ENCODE data around the gene SPOCD1.
A peak's percentile ranks its signal among the peaks of the same experiment; 100 is the strongest.

Gene SPOCD1

GRCh38 chr1:31788138-31788824 is 27.5 kb downstream of the SPOCD1 start:
- DNase-seq (ENCODE audit: low read depth in 1 of 2, low spot score in 1 of 2): peak; percentile 73 to 89

GRCh38 chr1:31787786-31788137 is 28.1 kb downstream of the SPOCD1 start:
- DNase-seq (ENCODE audit: low read depth in 1 of 2, low spot score in 1 of 2): no peak

- no peak for DNase-seq (ENCODE audit: low read depth in 1 of 2, low spot score in 1 of 2)
These were observed 28.6 kb downstream of the SPOCD1 start for GRCh38 chr1:31787261-31787660.

GRCh38 chr1:31786366-31787060 is 29.3 kb downstream of the SPOCD1 start:
- no peak for DNase-seq (ENCODE audit: low read depth in 1 of 2, low spot score in 1 of 2)

GRCh38 chr1:31785947-31786290 is 29.9 kb downstream of the SPOCD1 start:
- no peak for DNase-seq (ENCODE audit: low read depth in 1 of 2, low spot score in 1 of 2)

GRCh38 chr1:31785020-31785946 is 30.5 kb downstream of the SPOCD1 start:
- no peak for DNase-seq (ENCODE audit: low read depth in 1 of 2, low spot score in 1 of 2)

GRCh38 chr1:31784356-31785019 is 31.3 kb downstream of the SPOCD1 start:
- no peak for DNase-seq (ENCODE audit: low read depth in 1 of 2, low spot score in 1 of 2)

GRCh38 chr1:31783846-31784245 is 32.0 kb downstream of the SPOCD1 start:
- DNase-seq (ENCODE audit: low read depth in 1 of 2, low spot score in 1 of 2): no peak

GRCh38 chr1:31782421-31783410 is 33.1 kb downstream of the SPOCD1 start:
- DNase-seq (ENCODE audit: low read depth in 1 of 2, low spot score in 1 of 2): no peak

- no peak for DNase-seq (ENCODE audit: low read depth in 1 of 2, low spot score in 1 of 2)
These were observed 34.0 kb downstream of the SPOCD1 start for GRCh38 chr1:31781756-31782371.

GRCh38 chr1:31781138-31781755 is 34.6 kb downstream of the SPOCD1 start:
- DNase-seq (ENCODE audit: low read depth in 1 of 2, low spot score in 1 of 2): no peak

GRCh38 chr1:31780632-31781031 is 35.2 kb downstream of the SPOCD1 start:
- no peak for DNase-seq (ENCODE audit: low read depth in 1 of 2, low spot score in 1 of 2)

GRCh38 chr1:31779687-31780086 is 36.1 kb downstream of the SPOCD1 start:
- DNase-seq (ENCODE audit: low read depth in 1 of 2, low spot score in 1 of 2): no peak

- no peak for DNase-seq (ENCODE audit: low read depth in 1 of 2, low spot score in 1 of 2)
These were observed 36.9 kb downstream of the SPOCD1 start for GRCh38 chr1:31778763-31779488.

- DNase-seq (ENCODE audit: low read depth in 1 of 2, low spot score in 1 of 2): no peak
These were observed 39.3 kb downstream of the SPOCD1 start for GRCh38 chr1:31776516-31776915.

GRCh38 chr1:31776032-31776431 is 39.8 kb downstream of the SPOCD1 start:
- no peak for DNase-seq (ENCODE audit: low read depth in 1 of 2, low spot score in 1 of 2)

GRCh38 chr1:31775210-31775999 is 40.4 kb downstream of the SPOCD1 start:
- DNase-seq (ENCODE audit: low read depth in 1 of 2, low spot score in 1 of 2): no peak

- DNase-seq (ENCODE audit: low read depth in 1 of 2, low spot score in 1 of 2): no peak
These were observed 41.3 kb downstream of the SPOCD1 start for GRCh38 chr1:31774495-31774894.

Data from activated CD4-positive, alpha-beta T cell treated with anti-CD3 and anti-CD28 coated beads, Interleukin-2, amount 50 U/mL, for 24 hours (primary cell).